Jurkat, Clone E6-1 (cell line): ENCODE results near the gene SCARB2.

Experiments used
- DNase-seq: peaks from one replicate; pipeline ENCODE4 v3.0.0-alpha.2; 2011; ENCODE audit warnings: low read depth, low spot score
- H3K4me3 ChIP-seq: 2 replicates; pipeline ENCODE4 v1.5.1; 2011; ENCODE audit warnings: mild to moderate bottlenecking, low read length, control low read depth, moderate library complexity

The SCARB2 gene

GRCh38 chr4:76233083-76233482 is 19.5 kb upstream of the SCARB2 start:
- H3K4me3 ChIP-seq: no peak overlapping the region
- no peak for DNase-seq

GRCh38 chr4:76232681-76233080 is 19.1 kb upstream of the SCARB2 start:
- DNase-seq: no peak

GRCh38 chr4:76226418-76226817 is 12.8 kb upstream of the SCARB2 start:
- DNase-seq: no peak
- H3K4me3 ChIP-seq: no peak overlapping the region

More at GRCh38 chr4:76232681-76233080, 19.1 kb upstream of the SCARB2 start:
- H3K4me3 ChIP-seq: no peak overlapping the region

GRCh38 chr4:76224171-76224570 is 10.5 kb upstream of the SCARB2 start:
- H3K4me3 ChIP-seq: no peak overlapping the region
- DNase-seq: no peak

- H3K4me3 ChIP-seq: no peak overlapping the region
- no peak for DNase-seq
These were observed 5.9 kb upstream of the SCARB2 start for GRCh38 chr4:76219299-76220055.

- H3K4me3 ChIP-seq: no peak overlapping the region
- DNase-seq: no peak
These were observed 3.6 kb upstream of the SCARB2 start for GRCh38 chr4:76216975-76217814.

GRCh38 chr4:76216524-76216923 is 2.9 kb upstream of the SCARB2 start:
- no peak for DNase-seq
- no peak overlapping the region for H3K4me3 ChIP-seq

- no peak overlapping the region for H3K4me3 ChIP-seq
- DNase-seq: no peak
These were observed 1.5 kb upstream of the SCARB2 start for GRCh38 chr4:76215077-76215476.

- H3K4me3 ChIP-seq: peak overlapping the region; percentile 54
- peak; percentile 24 for DNase-seq
These were observed 602 bp upstream of the SCARB2 start for GRCh38 chr4:76214177-76214675.

- H3K4me3 ChIP-seq: peak overlapping the region; percentile 54
- DNase-seq: peak; percentile 73
These were observed 691 bp downstream of the SCARB2 start for GRCh38 chr4:76212851-76213414.

- DNase-seq: no peak
- no peak overlapping the region for H3K4me3 ChIP-seq
These were observed 1.6 kb downstream of the SCARB2 start for GRCh38 chr4:76211769-76212708.

GRCh38 chr4:76210452-76210851 is 3.2 kb downstream of the SCARB2 start:
- no peak overlapping the region for H3K4me3 ChIP-seq
- DNase-seq: no peak

- no peak overlapping the region for H3K4me3 ChIP-seq
- no peak for DNase-seq
These were observed 3.7 kb downstream of the SCARB2 start for GRCh38 chr4:76209881-76210280.

GRCh38 chr4:76208005-76208765 is 5.4 kb downstream of the SCARB2 start:
- no peak for DNase-seq

GRCh38 chr4:76207549-76207948 is 6.1 kb downstream of the SCARB2 start:
- no peak for DNase-seq
- no peak overlapping the region for H3K4me3 ChIP-seq

More at GRCh38 chr4:76208005-76208765, 5.4 kb downstream of the SCARB2 start:
- no peak overlapping the region for H3K4me3 ChIP-seq

- DNase-seq: no peak
- no peak overlapping the region for H3K4me3 ChIP-seq
These were observed 7.2 kb downstream of the SCARB2 start for GRCh38 chr4:76206222-76206942.

GRCh38 chr4:76205476-76205875 is 8.1 kb downstream of the SCARB2 start:
- H3K4me3 ChIP-seq: no peak overlapping the region
- no peak for DNase-seq
